Breast epithelium (tissue), 3 donors: ENCODE measurements around the gene ELOVL7.

Experiments
- POLR2A ChIP-seq: fragments of 450-650 bp; IDR thresholded peaks from one replicate; pipeline ENCODE4 v1.6.1; 2016; ENCODE audit warnings: antibody characterized with exemption, mild to moderate bottlenecking, moderate library complexity
- POLR2AphosphoS5 ChIP-seq, 3 donors: sonication (generic); formaldehyde crosslinking; IDR thresholded peaks; one replicate each; pipeline ENCODE4 v1.6.1; 2017; ENCODE audit warnings: antibody characterized with exemption in 3 of 3
- TF ChIP-seq, protein P1 (sequence below), 3 donors: fragments of 450-650 bp; IDR thresholded peaks; one replicate each; pipeline ENCODE4 v1.5.1; 2016 to 2017; ENCODE audit warnings: antibody characterized with exemption in 3 of 3, mild to moderate bottlenecking in 3 of 3, moderate library complexity in 3 of 3

DNA sequence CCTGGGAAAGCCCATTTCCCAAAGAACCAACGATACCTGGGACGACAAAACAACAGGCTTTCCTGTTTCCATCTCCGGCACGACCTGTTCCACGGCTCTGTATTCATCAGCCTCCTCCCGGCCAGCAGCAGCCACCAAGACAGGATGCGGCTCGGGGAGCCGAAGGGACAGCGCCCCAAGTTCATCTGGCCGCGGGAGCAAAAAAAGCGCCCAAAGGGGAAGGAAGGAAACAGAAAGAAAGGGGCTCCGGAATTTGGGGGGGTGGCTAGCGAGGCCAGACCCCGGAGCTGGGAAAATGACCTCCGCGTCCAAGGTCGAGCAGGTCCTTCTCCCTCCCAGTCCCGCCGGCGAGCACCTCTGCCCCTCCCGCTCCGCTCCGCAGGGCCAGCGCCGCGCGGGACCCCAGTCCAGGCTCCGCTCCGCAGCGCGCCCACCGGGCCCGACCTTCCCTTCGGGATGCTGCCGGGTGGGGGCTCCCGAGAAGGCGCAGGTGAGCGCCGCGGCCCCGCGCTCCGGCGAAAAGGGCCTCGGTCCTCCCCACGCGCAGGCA, 608 bp downstream of the ELOVL7 start:
- TF ChIP-seq, protein P1, sequence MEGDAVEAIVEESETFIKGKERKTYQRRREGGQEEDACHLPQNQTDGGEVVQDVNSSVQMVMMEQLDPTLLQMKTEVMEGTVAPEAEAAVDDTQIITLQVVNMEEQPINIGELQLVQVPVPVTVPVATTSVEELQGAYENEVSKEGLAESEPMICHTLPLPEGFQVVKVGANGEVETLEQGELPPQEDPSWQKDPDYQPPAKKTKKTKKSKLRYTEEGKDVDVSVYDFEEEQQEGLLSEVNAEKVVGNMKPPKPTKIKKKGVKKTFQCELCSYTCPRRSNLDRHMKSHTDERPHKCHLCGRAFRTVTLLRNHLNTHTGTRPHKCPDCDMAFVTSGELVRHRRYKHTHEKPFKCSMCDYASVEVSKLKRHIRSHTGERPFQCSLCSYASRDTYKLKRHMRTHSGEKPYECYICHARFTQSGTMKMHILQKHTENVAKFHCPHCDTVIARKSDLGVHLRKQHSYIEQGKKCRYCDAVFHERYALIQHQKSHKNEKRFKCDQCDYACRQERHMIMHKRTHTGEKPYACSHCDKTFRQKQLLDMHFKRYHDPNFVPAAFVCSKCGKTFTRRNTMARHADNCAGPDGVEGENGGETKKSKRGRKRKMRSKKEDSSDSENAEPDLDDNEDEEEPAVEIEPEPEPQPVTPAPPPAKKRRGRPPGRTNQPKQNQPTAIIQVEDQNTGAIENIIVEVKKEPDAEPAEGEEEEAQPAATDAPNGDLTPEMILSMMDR (IDR thresholded peaks at IDR 0.05), result no peak
- TF ChIP-seq POLR2AphosphoS5 (IDR thresholded peaks at IDR 0.05), result no peak
- TF ChIP-seq POLR2A, result no peak
